Dermis microvascular lymphatic vessel endothelial cell (primary cell): Measurements from ENCODE around the gene HOXA5. TPM values are rescaled to one million over a fixed set of nuclear protein-coding genes. Genes with fewer than 3 reads are reported as not detected.

Experiments
- DNase-seq, 2 donors: peaks; one replicate each; pipeline versions ENCODE4 v3.0.0 to v3.0.0-alpha.2; 2010; ENCODE audit warnings: low read depth in 2 of 2
- total RNA-seq: library from RNA; depleted of rRNA; stranded (reverse); fragments of >200 nt; gene quantifications from 2 replicates; pipeline ENCODE4 v1.2.1, GENCODE V29; 2014

HOXA5 gene
- total RNA-seq, 1 donor from 2014 or later, result 4.1 TPM

- DNase-seq, result peak in 1 of 2 donors; percentile 84
These were observed 17.2 kb upstream of the HOXA5 start for GRCh38 chr7:27160546-27161213.

GRCh38 chr7:27160145-27160545 is 16.7 kb upstream of the HOXA5 start:
- no peak for DNase-seq

GRCh38 chr7:27159266-27160144 is 16.0 kb upstream of the HOXA5 start:
- DNase-seq, result no peak

- no peak for DNase-seq
These were observed 15.2 kb upstream of the HOXA5 start for GRCh38 chr7:27158436-27159265.

GRCh38 chr7:27157702-27158431 is 14.4 kb upstream of the HOXA5 start:
- DNase-seq, result no peak

GRCh38 chr7:27156916-27157701 is 13.6 kb upstream of the HOXA5 start:
- DNase-seq, result peak in 1 of 2 donors; percentile 12

GRCh38 chr7:27156508-27156898 is 13.0 kb upstream of the HOXA5 start, which contains the start of gene HOXA7:
Gene HOXA7, minus strand, starts transcription at chr7:27156675. Its CDS starts 130 bp downstream, at chr7:27156545.
- peak in 1 of 2 donors; percentile 85 for DNase-seq

- DNase-seq, result peak in 1 of 2 donors; percentile 82
These were observed 12.5 kb upstream of the HOXA5 start for GRCh38 chr7:27155816-27156507.

GRCh38 chr7:27154901-27155815 is 11.7 kb upstream of the HOXA5 start:
- peak in 1 of 2 donors; percentile 50 for DNase-seq

GRCh38 chr7:27154369-27154768 is 10.9 kb upstream of the HOXA5 start:
- DNase-seq, result no peak

- DNase-seq, result no peak
These were observed 10.0 kb upstream of the HOXA5 start for GRCh38 chr7:27153526-27153925.

- DNase-seq, result no peak
These were observed 9.4 kb upstream of the HOXA5 start for GRCh38 chr7:27152816-27153442.

- peak; percentile 78 to 83 for DNase-seq
These were observed 8.7 kb upstream of the HOXA5 start, which contains the start of gene HOXA3 for GRCh38 chr7:27151931-27152815. Gene HOXA3, minus strand, starts transcription at chr7:27152583. Its CDS starts 41,943 bp downstream, at chr7:27110640.

GRCh38 chr7:27151341-27151930 is 8.0 kb upstream of the HOXA5 start:
- DNase-seq, result peak in 1 of 2 donors; percentile 11

- DNase-seq, result peak; percentile 68 to 91
These were observed 7.3 kb upstream of the HOXA5 start for GRCh38 chr7:27150568-27151340.
